Measurements from ENCODE around the gene SYTL3. TPM values are rescaled to one million over a fixed set of nuclear protein-coding genes. Genes with fewer than 3 reads are reported as not detected.

SYTL3 gene
- total and polyA plus RNA-seq, 2 experiments from 2014 or later: 0.07 TPM; not detected in 1

- peaks cover 28% of the 10 kb centered on the region for H3K79me2 ChIP-seq (replicated peaks; ENCODE audit: insufficient read depth)
- H3K27me3 ChIP-seq (ENCODE audit: insufficient read depth): peaks cover 12% of the 10 kb centered on the region
- no peak for ATAC-seq
- no peaks in the 10 kb centered on the region for H3K9me2 ChIP-seq (ENCODE audit: insufficient read depth)
- DNase-seq (ENCODE audit: low spot score): no peak
- H3K4me2 ChIP-seq: no peak overlapping the region
- H3K36me3 ChIP-seq (ENCODE audit: insufficient read depth): no peaks in the 10 kb centered on the region
- no peaks in the 10 kb centered on the region for H3F3A ChIP-seq (replicated peaks; ENCODE audit: low read depth)
- TF ChIP-seq, protein P1, sequence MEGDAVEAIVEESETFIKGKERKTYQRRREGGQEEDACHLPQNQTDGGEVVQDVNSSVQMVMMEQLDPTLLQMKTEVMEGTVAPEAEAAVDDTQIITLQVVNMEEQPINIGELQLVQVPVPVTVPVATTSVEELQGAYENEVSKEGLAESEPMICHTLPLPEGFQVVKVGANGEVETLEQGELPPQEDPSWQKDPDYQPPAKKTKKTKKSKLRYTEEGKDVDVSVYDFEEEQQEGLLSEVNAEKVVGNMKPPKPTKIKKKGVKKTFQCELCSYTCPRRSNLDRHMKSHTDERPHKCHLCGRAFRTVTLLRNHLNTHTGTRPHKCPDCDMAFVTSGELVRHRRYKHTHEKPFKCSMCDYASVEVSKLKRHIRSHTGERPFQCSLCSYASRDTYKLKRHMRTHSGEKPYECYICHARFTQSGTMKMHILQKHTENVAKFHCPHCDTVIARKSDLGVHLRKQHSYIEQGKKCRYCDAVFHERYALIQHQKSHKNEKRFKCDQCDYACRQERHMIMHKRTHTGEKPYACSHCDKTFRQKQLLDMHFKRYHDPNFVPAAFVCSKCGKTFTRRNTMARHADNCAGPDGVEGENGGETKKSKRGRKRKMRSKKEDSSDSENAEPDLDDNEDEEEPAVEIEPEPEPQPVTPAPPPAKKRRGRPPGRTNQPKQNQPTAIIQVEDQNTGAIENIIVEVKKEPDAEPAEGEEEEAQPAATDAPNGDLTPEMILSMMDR (conservative IDR thresholded peaks at IDR 0.05; ENCODE audit: low read depth in 2 of 2): no peak
- no peak for TF ChIP-seq STAT1 (IDR thresholded peaks at IDR 0.05; ENCODE audit: unreplicated experiment)
- Mint-ChIP-seq H3K4me3 (peak overlapping the region; percentile 89), H3K27me3 (ENCODE audit: insufficient read depth, low read depth, poor library complexity) (peaks cover 12% of the 10 kb centered on the region), H3K27ac (no peak overlapping the region), H3K4me1 (peaks cover 17% of the 10 kb centered on the region), H3K36me3 (ENCODE audit: low read depth) (peaks cover 3% of the 10 kb centered on the region; the same call in 1 of the 3 replicates), H3K9me3 (no peaks in the 10 kb centered on the region)
- H2AFZ ChIP-seq: no peak overlapping the region
- H3K27ac ChIP-seq (ENCODE audit: low read depth): no peak overlapping the region
- H4K20me1 ChIP-seq (replicated peaks; ENCODE audit: insufficient read depth): peaks cover 20% of the 10 kb centered on the region; the same call in 1 of the 2 replicates
- peaks cover 4% of the 10 kb centered on the region for H3K4me1 ChIP-seq (ENCODE audit: insufficient read depth)
- H3K4me3 ChIP-seq: no peak overlapping the region
These were observed 3.6 kb upstream of the SYTL3 start for GRCh38 chr6:158646023-158646910.

DNA sequence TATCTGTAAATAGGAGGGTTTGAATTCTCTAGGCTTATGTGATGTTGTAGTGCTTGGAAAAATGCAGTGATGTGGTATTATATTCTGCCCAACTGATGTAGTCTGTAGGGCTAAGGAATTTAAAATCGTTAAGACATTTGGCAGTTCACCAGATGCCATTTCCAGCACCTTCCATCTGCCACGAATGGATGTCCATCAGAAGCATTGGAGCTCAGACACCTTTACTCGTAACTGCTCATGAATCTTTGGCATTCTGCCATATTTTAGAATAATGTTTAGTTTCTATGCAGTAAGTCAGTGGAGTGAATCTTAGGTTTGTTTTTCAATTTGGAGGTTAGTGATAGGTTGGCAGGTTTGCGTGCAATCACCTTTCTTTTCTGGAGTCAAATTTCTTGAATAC lies 2.4 kb upstream of the SYTL3 start:
- H3K4me3 Mint-ChIP-seq: no peak overlapping the region
- Histone ChIP-seq H3K79me2 (replicated peaks; ENCODE audit: insufficient read depth) (peaks cover 16% of the 10 kb centered on the region), H3K27ac (ENCODE audit: low read depth) (no peak overlapping the region), H3K27me3 (ENCODE audit: insufficient read depth) (peaks cover 12% of the 10 kb centered on the region), H3F3A (replicated peaks; ENCODE audit: low read depth) (no peaks in the 10 kb centered on the region), H3K4me3 (no peak overlapping the region), H3K36me3 (ENCODE audit: insufficient read depth) (no peaks in the 10 kb centered on the region), H4K20me1 (replicated peaks; ENCODE audit: insufficient read depth) (peaks cover 9% of the 10 kb centered on the region; the same call in 1 of the 2 replicates), H2AFZ (no peak overlapping the region), H3K4me1 (ENCODE audit: insufficient read depth) (peaks cover 4% of the 10 kb centered on the region), H3K9me2 (ENCODE audit: insufficient read depth) (no peaks in the 10 kb centered on the region), H3K4me2 (no peak overlapping the region)
- H3K27me3 Mint-ChIP-seq (ENCODE audit: insufficient read depth, low read depth, poor library complexity): peaks cover 12% of the 10 kb centered on the region
- TF ChIP-seq, protein P2, sequence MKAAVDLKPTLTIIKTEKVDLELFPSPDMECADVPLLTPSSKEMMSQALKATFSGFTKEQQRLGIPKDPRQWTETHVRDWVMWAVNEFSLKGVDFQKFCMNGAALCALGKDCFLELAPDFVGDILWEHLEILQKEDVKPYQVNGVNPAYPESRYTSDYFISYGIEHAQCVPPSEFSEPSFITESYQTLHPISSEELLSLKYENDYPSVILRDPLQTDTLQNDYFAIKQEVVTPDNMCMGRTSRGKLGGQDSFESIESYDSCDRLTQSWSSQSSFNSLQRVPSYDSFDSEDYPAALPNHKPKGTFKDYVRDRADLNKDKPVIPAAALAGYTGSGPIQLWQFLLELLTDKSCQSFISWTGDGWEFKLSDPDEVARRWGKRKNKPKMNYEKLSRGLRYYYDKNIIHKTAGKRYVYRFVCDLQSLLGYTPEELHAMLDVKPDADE (IDR thresholded peaks at IDR 0.05): no peak
- TF ChIP-seq JUNB (IDR thresholded peaks at IDR 0.05; ENCODE audit: unreplicated experiment): no peak
- H3K9me3 Mint-ChIP-seq: no peaks in the 10 kb centered on the region
- H3K27ac Mint-ChIP-seq: no peak overlapping the region
- ATAC-seq (no peak), DNase-seq (ENCODE audit: low spot score) (no peak)
- H3K4me1 Mint-ChIP-seq: peaks cover 15% of the 10 kb centered on the region
- H3K36me3 Mint-ChIP-seq (ENCODE audit: low read depth): no peaks in the 10 kb centered on the region

DNA sequence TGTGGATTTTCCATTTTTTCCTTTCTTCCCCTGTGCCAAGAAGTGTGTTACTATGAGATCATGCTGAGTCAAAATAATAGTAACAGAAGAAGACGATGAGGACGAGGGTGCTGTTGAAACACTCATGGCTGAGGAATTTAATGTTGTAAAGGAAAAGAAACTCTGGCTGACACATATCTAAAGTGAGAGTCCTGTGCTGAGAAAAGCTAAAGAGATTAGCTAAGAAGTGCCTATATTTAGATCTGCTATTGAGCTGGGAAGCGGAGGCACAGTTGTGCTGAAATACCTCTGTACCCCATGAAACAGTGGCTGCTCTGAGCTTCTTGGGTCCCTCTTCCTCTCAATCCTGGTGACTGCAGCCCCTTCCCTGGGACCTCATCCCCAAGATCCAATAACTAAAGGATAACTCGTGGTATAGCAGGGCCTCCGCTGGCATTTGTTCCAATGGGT lies 1.1 kb upstream of the SYTL3 start:
- H3K36me3 Mint-ChIP-seq (ENCODE audit: low read depth): no peaks in the 10 kb centered on the region
- no peaks in the 10 kb centered on the region for H3K36me3 ChIP-seq (ENCODE audit: insufficient read depth)
- no peak overlapping the region for H3K27ac ChIP-seq (ENCODE audit: low read depth)
- peaks cover 4% of the 10 kb centered on the region for H3K79me2 ChIP-seq (replicated peaks; ENCODE audit: insufficient read depth)
- no peak overlapping the region for H3K4me3 Mint-ChIP-seq
- peaks cover 16% of the 10 kb centered on the region for H3K4me1 Mint-ChIP-seq
- no peak overlapping the region for H3K4me3 ChIP-seq
- peaks cover 12% of the 10 kb centered on the region for H3K27me3 ChIP-seq (ENCODE audit: insufficient read depth)
- DNase-seq (ENCODE audit: low spot score) (no peak), ATAC-seq (no peak)
- H3K9me3 Mint-ChIP-seq: no peaks in the 10 kb centered on the region
- TF ChIP-seq STAT1 (IDR thresholded peaks at IDR 0.05; ENCODE audit: unreplicated experiment): no peak
- TF ChIP-seq, protein P3, sequence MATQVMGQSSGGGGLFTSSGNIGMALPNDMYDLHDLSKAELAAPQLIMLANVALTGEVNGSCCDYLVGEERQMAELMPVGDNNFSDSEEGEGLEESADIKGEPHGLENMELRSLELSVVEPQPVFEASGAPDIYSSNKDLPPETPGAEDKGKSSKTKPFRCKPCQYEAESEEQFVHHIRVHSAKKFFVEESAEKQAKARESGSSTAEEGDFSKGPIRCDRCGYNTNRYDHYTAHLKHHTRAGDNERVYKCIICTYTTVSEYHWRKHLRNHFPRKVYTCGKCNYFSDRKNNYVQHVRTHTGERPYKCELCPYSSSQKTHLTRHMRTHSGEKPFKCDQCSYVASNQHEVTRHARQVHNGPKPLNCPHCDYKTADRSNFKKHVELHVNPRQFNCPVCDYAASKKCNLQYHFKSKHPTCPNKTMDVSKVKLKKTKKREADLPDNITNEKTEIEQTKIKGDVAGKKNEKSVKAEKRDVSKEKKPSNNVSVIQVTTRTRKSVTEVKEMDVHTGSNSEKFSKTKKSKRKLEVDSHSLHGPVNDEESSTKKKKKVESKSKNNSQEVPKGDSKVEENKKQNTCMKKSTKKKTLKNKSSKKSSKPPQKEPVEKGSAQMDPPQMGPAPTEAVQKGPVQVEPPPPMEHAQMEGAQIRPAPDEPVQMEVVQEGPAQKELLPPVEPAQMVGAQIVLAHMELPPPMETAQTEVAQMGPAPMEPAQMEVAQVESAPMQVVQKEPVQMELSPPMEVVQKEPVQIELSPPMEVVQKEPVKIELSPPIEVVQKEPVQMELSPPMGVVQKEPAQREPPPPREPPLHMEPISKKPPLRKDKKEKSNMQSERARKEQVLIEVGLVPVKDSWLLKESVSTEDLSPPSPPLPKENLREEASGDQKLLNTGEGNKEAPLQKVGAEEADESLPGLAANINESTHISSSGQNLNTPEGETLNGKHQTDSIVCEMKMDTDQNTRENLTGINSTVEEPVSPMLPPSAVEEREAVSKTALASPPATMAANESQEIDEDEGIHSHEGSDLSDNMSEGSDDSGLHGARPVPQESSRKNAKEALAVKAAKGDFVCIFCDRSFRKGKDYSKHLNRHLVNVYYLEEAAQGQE (IDR thresholded peaks at IDR 0.05; ENCODE audit: unreplicated experiment): no peak
- TF ChIP-seq JUNB (IDR thresholded peaks at IDR 0.05; ENCODE audit: unreplicated experiment): no peak
- TF ChIP-seq NANOG (IDR thresholded peaks at IDR 0.05; ENCODE audit: borderline replicate concordance): no peak
- peaks cover 8% of the 10 kb centered on the region for H3K4me1 ChIP-seq (ENCODE audit: insufficient read depth)
- H4K20me1 ChIP-seq (replicated peaks; ENCODE audit: insufficient read depth): no peaks in the 10 kb centered on the region; the same call in 1 of the 2 replicates
- peaks cover 15% of the 10 kb centered on the region for H3K27me3 Mint-ChIP-seq (ENCODE audit: insufficient read depth, low read depth, poor library complexity)
- no peaks in the 10 kb centered on the region for H3F3A ChIP-seq (replicated peaks; ENCODE audit: low read depth)
- H3K4me2 ChIP-seq: no peak overlapping the region
- no peak overlapping the region for H2AFZ ChIP-seq
- no peaks in the 10 kb centered on the region for H3K9me2 ChIP-seq (ENCODE audit: insufficient read depth)
- H3K27ac Mint-ChIP-seq: no peak overlapping the region
